Hepatocyte (in vitro differentiated cells): ENCODE data around the gene CORO2B. TPM values are rescaled to one million over a fixed set of nuclear protein-coding genes. Genes with fewer than 3 reads are reported as not detected.

Experiments used
- DNase-seq: peaks from one replicate; pipeline ENCODE4 v3.0.0-alpha.2; 2016; ENCODE audit warnings: low spot score
- H2AFZ ChIP-seq: fragments of 200-600 bp; sonication (generic); 2 replicates; pipeline ENCODE4 v1.6.0; 2016; ENCODE audit warnings: antibody characterized with exemption, mild to moderate bottlenecking
- H3K27ac ChIP-seq: fragments of 200-600 bp; sonication (generic); 2 replicates; pipeline ENCODE4 v1.5.1; 2016; ENCODE audit warnings: mild to moderate bottlenecking
- H3K27me3 ChIP-seq: fragments of 200-600 bp; sonication (generic); 2 replicates; pipeline ENCODE4 v1.6.1; 2016
- H3K36me3 ChIP-seq: fragments of 200-600 bp; sonication (generic); replicated peaks from 2 replicates; pipeline ENCODE4 v1.5.1; 2016; ENCODE audit warnings: low read depth; ENCODE audit not compliant: insufficient read depth
- H3K4me1 ChIP-seq: fragments of 200-600 bp; sonication (generic); 2 replicates; pipeline ENCODE4 v1.5.1; 2016; ENCODE audit warnings: mild to moderate bottlenecking, moderate library complexity; ENCODE audit not compliant: insufficient read depth
- H3K4me2 ChIP-seq: fragments of 200-600 bp; sonication (generic); 2 replicates; pipeline ENCODE4 v1.6.0; 2016
- H3K4me3 ChIP-seq: fragments of 200-600 bp; sonication (generic); 2 replicates; pipeline ENCODE4 v1.5.1; 2016; ENCODE audit warnings: mild to moderate bottlenecking
- H3K79me2 ChIP-seq: fragments of 200-600 bp; sonication (generic); 2 replicates; pipeline ENCODE4 v1.6.0; 2017; ENCODE audit warnings: mild to moderate bottlenecking
- H3K9me2 ChIP-seq: fragments of 200-600 bp; sonication (generic); replicated peaks from 2 replicates; pipeline ENCODE4 v1.6.0; 2017; ENCODE audit warnings: mild to moderate bottlenecking; ENCODE audit not compliant: insufficient read depth
- H3K9me3 ChIP-seq: fragments of 200-600 bp; sonication (generic); 2 replicates; pipeline ENCODE4 v1.5.1; 2016; ENCODE audit warnings: low read depth, mild to moderate bottlenecking
- H4K20me1 ChIP-seq: fragments of 200-600 bp; sonication (generic); 2 replicates; pipeline ENCODE4 v1.6.0; 2016; ENCODE audit warnings: mild to moderate bottlenecking; ENCODE audit not compliant: insufficient read depth, poor library complexity, severe bottlenecking
- EZH2 ChIP-seq: fragments of 200-600 bp; sonication (generic); IDR thresholded peaks from 2 replicates; pipeline ENCODE4 v1.6.1; 2016; ENCODE audit warnings: antibody characterized with exemption, mild to moderate bottlenecking, borderline replicate concordance
- EZH2phosphoT487 ChIP-seq: fragments of 200-600 bp; sonication (generic); IDR thresholded peaks from one replicate; pipeline ENCODE4 v1.6.1; 2018; ENCODE audit warnings: antibody characterized with exemption, mild to moderate bottlenecking, low read depth, moderate library complexity; ENCODE audit not compliant: unreplicated experiment, severe bottlenecking
- WGBS: methylation state at CpG from one replicate; pipeline ENCODE4 v1.1.6; 2016; ENCODE audit warnings: low lambda C conversion rate; ENCODE audit errors: missing lambda C conversion rate; 5-methylcytosine and 5-hydroxymethylcytosine counted together
- polyA plus RNA-seq: library from polyadenylated mRNA; unstranded; fragments of >200 nt; fragmentation: Nextera tagmentation; extraction: Ambion mirVana; gene quantifications from 2 replicates; pipeline ENCODE4 v1.2.1, GENCODE V29; 2016
- total RNA-seq: library from RNA; depleted of rRNA; stranded (reverse); fragments of >200 nt; gene quantifications from 2 replicates; pipeline ENCODE4 v1.2.3, GENCODE V29; 2014
- TF ChIP-seq, protein P1 (sequence below): fragments of 200-600 bp; sonication (generic); IDR thresholded peaks from 2 replicates; pipeline ENCODE4 v1.5.1; 2016; ENCODE audit warnings: antibody characterized with exemption, mild to moderate bottlenecking; ENCODE audit not compliant: poor library complexity

CORO2B gene
- total and polyA plus RNA-seq, 2 experiments from 2014 or later: 2.9 to 5.1 TPM

GRCh38 chr15:68566377-68566954 is 12.3 kb upstream of the CORO2B start:
- DNase-seq: no peak
- no peaks in the 10 kb centered on the region for H3K79me2 ChIP-seq
- H3K36me3 ChIP-seq: no peaks in the 10 kb centered on the region
- H2AFZ ChIP-seq: no peak overlapping the region
- no peak overlapping the region for H3K4me3 ChIP-seq
- no peaks in the 10 kb centered on the region for H3K27me3 ChIP-seq
- no peak overlapping the region for H3K27ac ChIP-seq
- no peaks in the 10 kb centered on the region for H3K9me3 ChIP-seq
- no peak overlapping the region for H3K4me2 ChIP-seq
- WGBS: 68% methylated on average over 8 of the region's 9 CpGs
- H3K9me2 ChIP-seq: no peaks in the 10 kb centered on the region
- H4K20me1 ChIP-seq: no peaks in the 10 kb centered on the region
- H3K4me1 ChIP-seq: no peaks in the 10 kb centered on the region
- no peak for TF ChIP-seq EZH2phosphoT487
- TF ChIP-seq EZH2: no peak
- TF ChIP-seq, protein P1, sequence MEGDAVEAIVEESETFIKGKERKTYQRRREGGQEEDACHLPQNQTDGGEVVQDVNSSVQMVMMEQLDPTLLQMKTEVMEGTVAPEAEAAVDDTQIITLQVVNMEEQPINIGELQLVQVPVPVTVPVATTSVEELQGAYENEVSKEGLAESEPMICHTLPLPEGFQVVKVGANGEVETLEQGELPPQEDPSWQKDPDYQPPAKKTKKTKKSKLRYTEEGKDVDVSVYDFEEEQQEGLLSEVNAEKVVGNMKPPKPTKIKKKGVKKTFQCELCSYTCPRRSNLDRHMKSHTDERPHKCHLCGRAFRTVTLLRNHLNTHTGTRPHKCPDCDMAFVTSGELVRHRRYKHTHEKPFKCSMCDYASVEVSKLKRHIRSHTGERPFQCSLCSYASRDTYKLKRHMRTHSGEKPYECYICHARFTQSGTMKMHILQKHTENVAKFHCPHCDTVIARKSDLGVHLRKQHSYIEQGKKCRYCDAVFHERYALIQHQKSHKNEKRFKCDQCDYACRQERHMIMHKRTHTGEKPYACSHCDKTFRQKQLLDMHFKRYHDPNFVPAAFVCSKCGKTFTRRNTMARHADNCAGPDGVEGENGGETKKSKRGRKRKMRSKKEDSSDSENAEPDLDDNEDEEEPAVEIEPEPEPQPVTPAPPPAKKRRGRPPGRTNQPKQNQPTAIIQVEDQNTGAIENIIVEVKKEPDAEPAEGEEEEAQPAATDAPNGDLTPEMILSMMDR: no peak

- no peaks in the 10 kb centered on the region for H3K9me2 ChIP-seq
- no peaks in the 10 kb centered on the region for H3K9me3 ChIP-seq
- no peaks in the 10 kb centered on the region for H4K20me1 ChIP-seq
- H3K36me3 ChIP-seq: no peaks in the 10 kb centered on the region
- WGBS: 85% methylated on average over 3 of the region's 3 CpGs
- no peak overlapping the region for H3K4me3 ChIP-seq
- no peaks in the 10 kb centered on the region for H3K79me2 ChIP-seq
- TF ChIP-seq EZH2: no peak
- no peak for TF ChIP-seq EZH2phosphoT487
- TF ChIP-seq, protein P1: no peak
- no peak for DNase-seq
- no peaks in the 10 kb centered on the region for H3K27me3 ChIP-seq
- H3K4me1 ChIP-seq: no peaks in the 10 kb centered on the region
- no peak overlapping the region for H2AFZ ChIP-seq
- H3K4me2 ChIP-seq: no peak overlapping the region
- no peak overlapping the region for H3K27ac ChIP-seq
Measured at GRCh38 chr15:68567345-68567744, 11.4 kb upstream of the CORO2B start.

DNA sequence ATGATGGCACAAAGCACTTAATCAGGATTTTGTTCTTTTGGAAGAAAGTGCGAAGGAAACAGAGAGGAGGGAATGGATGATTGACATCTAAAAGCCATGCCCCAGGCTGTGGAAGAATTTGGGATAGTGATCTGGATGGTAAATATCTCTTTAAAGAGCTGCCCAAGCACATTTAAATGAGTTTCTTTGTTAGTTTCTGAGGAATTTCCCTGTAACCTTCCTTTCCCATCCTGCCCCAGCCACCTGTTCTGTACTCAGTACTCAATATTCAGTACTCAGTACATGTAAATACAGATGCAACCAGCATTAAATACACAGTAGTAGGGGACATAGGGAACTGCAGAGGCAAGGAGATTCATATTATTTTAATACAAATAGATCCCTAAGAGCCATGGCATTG is 7.8 kb upstream of the CORO2B start:
- no peaks in the 10 kb centered on the region for H3K79me2 ChIP-seq
- no peaks in the 10 kb centered on the region for H3K36me3 ChIP-seq
- peaks cover 17% of the 10 kb centered on the region for H3K27me3 ChIP-seq
- H3K4me2 ChIP-seq: no peak overlapping the region
- WGBS: 95% methylated on average over 1 of the region's 1 CpG
- H3K27ac ChIP-seq: no peak overlapping the region
- DNase-seq: no peak
- TF ChIP-seq EZH2phosphoT487 (no peak), EZH2 (no peak)
- TF ChIP-seq, protein P1: no peak
- no peaks in the 10 kb centered on the region for H3K4me1 ChIP-seq
- H3K9me3 ChIP-seq: no peaks in the 10 kb centered on the region
- H3K4me3 ChIP-seq: no peak overlapping the region
- no peaks in the 10 kb centered on the region for H3K9me2 ChIP-seq
- no peaks in the 10 kb centered on the region for H4K20me1 ChIP-seq
- H2AFZ ChIP-seq: no peak overlapping the region

DNA sequence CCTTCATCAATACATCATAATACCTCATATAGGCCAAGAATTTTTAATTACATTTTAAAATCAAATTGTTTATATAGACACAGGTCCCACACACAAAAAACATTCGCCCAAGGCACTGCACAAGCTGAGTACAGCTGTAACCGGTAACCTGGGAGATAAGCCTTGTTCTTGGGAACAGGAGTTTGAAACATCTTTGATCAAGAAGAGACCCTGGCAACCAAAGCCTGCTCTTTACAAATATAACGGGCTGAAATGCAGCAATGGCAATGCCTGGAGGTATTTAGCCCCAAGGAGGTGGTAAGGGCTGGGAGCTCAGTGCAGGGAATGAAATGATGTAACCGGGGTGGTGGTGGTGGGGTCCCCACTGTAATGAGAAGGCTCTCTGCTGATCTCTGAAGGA is 7.2 kb upstream of the CORO2B start:
- H3K79me2 ChIP-seq: no peaks in the 10 kb centered on the region
- H3K27me3 ChIP-seq: peaks cover 23% of the 10 kb centered on the region
- no peaks in the 10 kb centered on the region for H3K4me1 ChIP-seq
- H3K9me2 ChIP-seq: no peaks in the 10 kb centered on the region
- no peak overlapping the region for H3K4me2 ChIP-seq
- TF ChIP-seq, protein P1: no peak
- TF ChIP-seq EZH2phosphoT487 (no peak), EZH2 (no peak)
- H3K36me3 ChIP-seq: no peaks in the 10 kb centered on the region
- H4K20me1 ChIP-seq: no peaks in the 10 kb centered on the region
- H3K9me3 ChIP-seq: no peaks in the 10 kb centered on the region
- no peak overlapping the region for H2AFZ ChIP-seq
- no peak overlapping the region for H3K27ac ChIP-seq
- H3K4me3 ChIP-seq: no peak overlapping the region
- DNase-seq: no peak
- 73% methylated on average over 4 of the region's 4 CpGs for WGBS
